HEK293 (cell line): ENCODE results near the gene CTXN3.

ENCODE experiments used
- ATF2 ChIP-seq: fragments of 450-650 bp; formaldehyde crosslinking; IDR thresholded peaks from 2 replicates; pipeline ENCODE4 v1.5.1; 2016; ENCODE audit warnings: missing biosample characterization, missing genetic modification characterization, low read depth
- BCL11B ChIP-seq: fragments of 450-650 bp; formaldehyde crosslinking; IDR thresholded peaks from 2 replicates; pipeline ENCODE4 v1.5.1; 2016; ENCODE audit warnings: low read depth, missing biosample characterization, missing genetic modification characterization
- CTCF ChIP-seq: fragments of 450-650 bp; formaldehyde crosslinking; IDR thresholded peaks from 2 replicates; pipeline ENCODE4 v1.5.1; 2016; ENCODE audit warnings: missing biosample characterization, missing genetic modification characterization
- INSM2 ChIP-seq: fragments of 450-650 bp; formaldehyde crosslinking; IDR thresholded peaks from 2 replicates; pipeline ENCODE4 v1.5.1; 2016; ENCODE audit warnings: missing biosample characterization, missing genetic modification characterization
- MEIS1 ChIP-seq: sonication (generic); formaldehyde crosslinking; IDR thresholded peaks from 2 replicates; pipeline ENCODE4 v1.8.1; 2022; ENCODE audit warnings: missing genetic modification reagents, mild to moderate bottlenecking, borderline replicate concordance
- PATZ1 ChIP-seq: fragments of 450-650 bp; formaldehyde crosslinking; IDR thresholded peaks from 2 replicates; pipeline ENCODE4 v1.5.1; 2016; ENCODE audit warnings: missing biosample characterization, missing genetic modification characterization
- PRDM1 ChIP-seq: fragments of 450-650 bp; formaldehyde crosslinking; IDR thresholded peaks from 2 replicates; pipeline ENCODE4; 2016; ENCODE audit warnings: missing biosample characterization, missing genetic modification characterization
- PRDM6 ChIP-seq: fragments of 450-650 bp; formaldehyde crosslinking; IDR thresholded peaks from 2 replicates; pipeline ENCODE4 v1.5.1; 2017; ENCODE audit warnings: missing biosample characterization, missing genetic modification characterization
- REST ChIP-seq: fragments of 450-650 bp; formaldehyde crosslinking; IDR thresholded peaks from 2 replicates; pipeline ENCODE4 v1.5.1; 2016; ENCODE audit warnings: missing biosample characterization, missing genetic modification characterization
- SALL2 ChIP-seq: fragments of 450-650 bp; formaldehyde crosslinking; IDR thresholded peaks from 2 replicates; pipeline ENCODE4 v1.5.0; 2017; ENCODE audit warnings: missing biosample characterization, mild to moderate bottlenecking, missing genetic modification characterization, borderline replicate concordance
- ZBTB21 ChIP-seq: fragments of 450-650 bp; formaldehyde crosslinking; IDR thresholded peaks from 2 replicates; pipeline ENCODE4 v1.5.1; 2017; ENCODE audit warnings: missing biosample characterization, missing genetic modification characterization
- ZNF223 ChIP-seq: fragments of 450-650 bp; formaldehyde crosslinking; IDR thresholded peaks from 2 replicates; pipeline ENCODE4 v1.5.1; 2016; ENCODE audit warnings: missing biosample characterization, missing genetic modification characterization
- ZNF280D ChIP-seq: fragments of 450-650 bp; formaldehyde crosslinking; IDR thresholded peaks from 2 replicates; pipeline ENCODE4 v1.5.1; 2016; ENCODE audit warnings: missing biosample characterization, missing genetic modification characterization
- ZNF473 ChIP-seq: fragments of 450-650 bp; formaldehyde crosslinking; IDR thresholded peaks from 2 replicates; pipeline ENCODE4 v1.5.1; 2017; ENCODE audit warnings: missing biosample characterization, missing genetic modification characterization

GRCh38 chr5:127667926-127668325 lies 19.0 kb downstream of the CTXN3 start:
- no peak for TF ChIP-seq REST
- TF ChIP-seq ZNF280D (tag by site-specific recombination) = no peak
- TF ChIP-seq ZNF223 (tag by site-specific recombination) = no peak
- no peak for TF ChIP-seq INSM2
- no peak for TF ChIP-seq ATF2 (tag by site-specific recombination)
- TF ChIP-seq MEIS1 (CRISPR knock-in tag) = no peak
- no peak for TF ChIP-seq PRDM6 (tag by site-specific recombination)
- no peak for TF ChIP-seq ZNF473
- TF ChIP-seq PRDM1 = no peak
- no peak for TF ChIP-seq CTCF
- TF ChIP-seq BCL11B (tag by site-specific recombination) = no peak
- no peak for TF ChIP-seq ZBTB21 (tag by site-specific recombination)
- TF ChIP-seq PATZ1 (tag by site-specific recombination) = no peak
- no peak for TF ChIP-seq SALL2 (tag by site-specific recombination)
